Measurements from ENCODE around the gene ALKBH5. TPM values are rescaled to one million over a fixed set of nuclear protein-coding genes. Genes with fewer than 3 reads are reported as not detected.

ALKBH5 gene
- total RNA-seq, 1 experiment from 2014 or later: 119 TPM

DNA sequence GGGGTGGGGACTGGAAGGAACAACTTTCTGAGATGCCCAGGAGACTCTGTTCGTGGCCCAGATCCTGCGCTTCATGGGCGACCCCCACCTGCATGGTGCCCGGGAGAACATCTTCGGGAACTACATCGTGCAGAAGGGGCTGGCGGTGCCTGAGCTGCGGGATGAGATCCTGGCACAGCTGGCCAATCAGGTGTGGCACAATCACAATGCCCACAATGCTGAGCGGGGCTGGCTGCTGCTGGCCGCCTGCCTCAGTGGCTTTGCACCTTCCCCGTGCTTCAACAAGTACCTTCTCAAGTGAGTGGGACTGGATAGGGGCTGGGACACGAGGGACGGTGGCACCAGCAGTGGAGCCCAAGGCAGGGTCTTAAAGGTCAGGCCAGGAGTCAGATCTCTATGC is 37.8 kb upstream of the ALKBH5 start:
- intact Hi-C loops (cut with micrococcal nuclease; ENCODE audit: unreplicated experiment): no loop called here
- ChIA-PET POLR2A (ENCODE audit: low non-redundant PET) (no interaction called here), CTCF (interaction anchor here (0.6 kb wide), 1 partner anchor 69 kb away, joined by 4 read pairs; no protein-coding TSS in a partner anchor)

GRCh38 chr17:18146259-18146658 is 37.4 kb upstream of the ALKBH5 start:
- no TSS peak for BruUV-seq (replicated peaks)
- Histone ChIP-seq H3K4me1 (ENCODE audit: insufficient read depth, low read length, poor library complexity, severe bottlenecking) (no peaks in the 10 kb centered on the region), H3K9me3 (ENCODE audit: low read depth, low read length, poor library complexity, severe bottlenecking) (no peaks in the 10 kb centered on the region), H3K4me3 (ENCODE audit: low read depth, low read length, poor library complexity, severe bottlenecking) (no peak overlapping the region), H3K36me3 (ENCODE audit: insufficient read depth, low read length, poor library complexity, severe bottlenecking) (no peaks in the 10 kb centered on the region), H3K27me3 (replicated peaks; ENCODE audit: insufficient read depth, low read depth, low read length, poor library complexity) (no peaks in the 10 kb centered on the region), H3K27ac (ENCODE audit: low read depth, low read length, poor library complexity, severe bottlenecking) (no peak overlapping the region)
- TF ChIP-seq EZH2 (IDR thresholded peaks at IDR 0.05; ENCODE audit: borderline replicate concordance, low read depth, low read length, poor library complexity, severe bottlenecking) (no peak), CTCF (conservative IDR thresholded peaks at IDR 0.05; ENCODE audit: low read depth, low read length) (no peak)
- POLR2A ChIA-PET (ENCODE audit: low non-redundant PET): no interaction called here
- intact Hi-C loops (cut with micrococcal nuclease; ENCODE audit: unreplicated experiment): no loop called here
- DNase-seq (ENCODE audit: low spot score): no peak
- CTCF ChIA-PET: no interaction called here

More for the DNA sequence above, 37.8 kb upstream of the ALKBH5 start:
- Histone ChIP-seq H3K4me3 (ENCODE audit: low read depth, low read length, poor library complexity, severe bottlenecking) (no peak overlapping the region), H3K4me1 (ENCODE audit: insufficient read depth, low read length, poor library complexity, severe bottlenecking) (no peaks in the 10 kb centered on the region), H3K27me3 (replicated peaks; ENCODE audit: insufficient read depth, low read depth, low read length, poor library complexity) (no peaks in the 10 kb centered on the region), H3K9me3 (ENCODE audit: low read depth, low read length, poor library complexity, severe bottlenecking) (no peaks in the 10 kb centered on the region), H3K27ac (ENCODE audit: low read depth, low read length, poor library complexity, severe bottlenecking) (no peak overlapping the region), H3K36me3 (ENCODE audit: insufficient read depth, low read length, poor library complexity, severe bottlenecking) (no peaks in the 10 kb centered on the region)
- TF ChIP-seq CTCF (conservative IDR thresholded peaks at IDR 0.05; ENCODE audit: low read depth, low read length) (no peak), EZH2 (IDR thresholded peaks at IDR 0.05; ENCODE audit: borderline replicate concordance, low read depth, low read length, poor library complexity, severe bottlenecking) (no peak)
- no peak for DNase-seq (ENCODE audit: low spot score)
- no TSS peak for BruUV-seq (replicated peaks)

GRCh38 chr17:18146980-18147379 is 36.6 kb upstream of the ALKBH5 start:
- POLR2A ChIA-PET (ENCODE audit: low non-redundant PET): no interaction called here
- H3K4me1 ChIP-seq (ENCODE audit: insufficient read depth, low read length, poor library complexity, severe bottlenecking): no peaks in the 10 kb centered on the region
- DNase-seq (ENCODE audit: low spot score): no peak
- no peaks in the 10 kb centered on the region for H3K27me3 ChIP-seq (replicated peaks; ENCODE audit: insufficient read depth, low read depth, low read length, poor library complexity)
- intact Hi-C loops (cut with micrococcal nuclease; ENCODE audit: unreplicated experiment): no loop called here
- no peak overlapping the region for H3K4me3 ChIP-seq (ENCODE audit: low read depth, low read length, poor library complexity, severe bottlenecking)
- CTCF ChIA-PET: no interaction called here
- no peaks in the 10 kb centered on the region for H3K9me3 ChIP-seq (ENCODE audit: low read depth, low read length, poor library complexity, severe bottlenecking)
- no peak overlapping the region for H3K27ac ChIP-seq (ENCODE audit: low read depth, low read length, poor library complexity, severe bottlenecking)
- BruUV-seq (replicated peaks): no TSS peak
- no peaks in the 10 kb centered on the region for H3K36me3 ChIP-seq (ENCODE audit: insufficient read depth, low read length, poor library complexity, severe bottlenecking)
- TF ChIP-seq EZH2 (IDR thresholded peaks at IDR 0.05; ENCODE audit: borderline replicate concordance, low read depth, low read length, poor library complexity, severe bottlenecking): no peak
- no peak for TF ChIP-seq CTCF (conservative IDR thresholded peaks at IDR 0.05; ENCODE audit: low read depth, low read length)

Data from A673 (cell line).